WTC11 (cell line): ENCODE results near the gene NEURL4.

Experiments
- CTCF ChIP-seq: fragments of 200-600 bp; IDR thresholded peaks from 2 replicates; pipeline ENCODE4 v1.8.0; 2022; ENCODE audit warnings: antibody characterized with exemption
- ELF4 ChIP-seq: sonication (generic); formaldehyde crosslinking; IDR thresholded peaks from 2 replicates; pipeline ENCODE4 v1.8.1; 2022; ENCODE audit warnings: low read depth, mild to moderate bottlenecking, moderate library complexity, missing genetic modification reagents
- FOXP1 ChIP-seq: sonication (generic); formaldehyde crosslinking; IDR thresholded peaks from 2 replicates; pipeline ENCODE4 v1.8.0; 2022; ENCODE audit warnings: missing genetic modification reagents, mild to moderate bottlenecking, moderate library complexity, borderline replicate concordance
- HMGXB4 ChIP-seq: sonication (generic); formaldehyde crosslinking; IDR thresholded peaks from 2 replicates; pipeline ENCODE4 v1.8.1; 2023; ENCODE audit warnings: mild to moderate bottlenecking, moderate library complexity, missing genetic modification reagents
- KAT7 ChIP-seq: sonication (generic); formaldehyde crosslinking; IDR thresholded peaks from 2 replicates; pipeline ENCODE4 v1.8.1; 2023; ENCODE audit warnings: missing genetic modification reagents, mild to moderate bottlenecking, borderline replicate concordance
- NFE2L1 ChIP-seq: sonication (generic); formaldehyde crosslinking; IDR thresholded peaks from 2 replicates; pipeline ENCODE4 v1.8.1; 2023; ENCODE audit warnings: missing genetic modification reagents
- OVOL2 ChIP-seq: fragments of 250-450 bp; sonication (Bioruptor Pico); IDR thresholded peaks from 2 replicates; pipeline ENCODE4 v1.9.0; 2021; ENCODE audit warnings: mild to moderate bottlenecking, borderline replicate concordance
- SMAD3 ChIP-seq: sonication (generic); formaldehyde crosslinking; IDR thresholded peaks from 2 replicates; pipeline ENCODE4 v1.8.0; 2022; ENCODE audit warnings: missing genetic modification reagents, mild to moderate bottlenecking, borderline replicate concordance
- ZNF121 ChIP-seq: sonication (generic); formaldehyde crosslinking; IDR thresholded peaks from 2 replicates; pipeline ENCODE4 v1.8.0; 2023; ENCODE audit warnings: missing genetic modification reagents

GRCh38 chr17:7369825-7370224 lies 40.7 kb upstream of the NEURL4 start:
- TF ChIP-seq SMAD3 (no peak), CTCF (no peak), ZNF121 (no peak), KAT7 (CRISPR knock-in tag) (no peak), HMGXB4 (CRISPR knock-in tag) (no peak), FOXP1 (CRISPR knock-in tag) (no peak), NFE2L1 (CRISPR knock-in tag) (no peak), OVOL2 (CRISPR knock-in tag) (no peak), ELF4 (no peak)
